HL-60 (cell line): ENCODE results near the gene ZCWPW2.

ENCODE experiments used
- CTCF ChIP-seq: IDR thresholded peaks from one replicate; pipeline ENCODE4 v1.5.1; 2011; ENCODE audit warnings: low read length, control low read depth, inconsistent platforms; ENCODE audit not compliant: insufficient read depth
- GABPA ChIP-seq: IDR thresholded peaks from 2 replicates; pipeline ENCODE4 v1.6.1; 2012; ENCODE audit warnings: low read depth
- POLR2AphosphoS5 ChIP-seq: IDR thresholded peaks from 2 replicates; pipeline ENCODE4 v1.6.1; 2012; ENCODE audit warnings: low read depth
- REST ChIP-seq: IDR thresholded peaks from 2 replicates; pipeline ENCODE4 v1.6.1; 2012; ENCODE audit warnings: low read depth; ENCODE audit not compliant: insufficient replicate concordance
- SPI1 ChIP-seq: IDR thresholded peaks from 2 replicates; pipeline ENCODE4 v1.6.1; 2012; ENCODE audit warnings: low read depth, mild to moderate bottlenecking, borderline replicate concordance

GRCh38 chr3:28476764-28477163 is 128.2 kb downstream of the ZCWPW2 start:
- TF ChIP-seq CTCF, result no peak
- TF ChIP-seq SPI1, result no peak
- TF ChIP-seq POLR2AphosphoS5, result no peak
- no peak for TF ChIP-seq REST
- no peak for TF ChIP-seq GABPA
